Body of pancreas (tissue), 4 donors: ENCODE data around the gene ASCC3. TPM values are rescaled to one million over a fixed set of nuclear protein-coding genes. Genes with fewer than 3 reads are reported as not detected.
A peak's percentile ranks its signal among the peaks of the same experiment; 100 is the strongest.

Experiments used
- ATAC-seq: fragments of 150-250 bp; one replicate; pipeline ENCODE4 v1.9.1; 2016
- DNase-seq, 4 donors: peaks; one replicate each; pipeline ENCODE4 v3.0.0-alpha.2; 2019
- H3K27ac ChIP-seq, 4 donors: fragments of 200-600 bp; sonication (generic); 1 replicate in 3 of 4; 2 replicates in 1 of 4; pipeline versions ENCODE4 v1.5.1 to v1.6.1; 2016 to 2019; ENCODE audit warnings: mild to moderate bottlenecking in 1 of 4, mixed read lengths in 1 of 4, moderate library complexity in 1 of 4
- H3K27me3 ChIP-seq, 2 donors: fragments of 200-600 bp; sonication (generic); one replicate each; pipeline ENCODE4 v1.6.0; 2016; ENCODE audit warnings: mild to moderate bottlenecking in 1 of 2
- H3K36me3 ChIP-seq, 2 donors: fragments of 200-600 bp; sonication (generic); replicated peaks in 1 of 2; 2 replicates each; pipeline ENCODE4 v1.5.1; 2016; ENCODE audit warnings: low read depth in 2 of 2; ENCODE audit not compliant: insufficient read depth in 1 of 2
- H3K4me1 ChIP-seq: fragments of 200-600 bp; sonication (generic); one replicate; pipeline ENCODE4 v1.6.0; 2016
- H3K4me3 ChIP-seq, 2 donors: fragments of 200-600 bp; sonication (generic); 1 replicate in 1 of 2; 2 replicates in 1 of 2; pipeline ENCODE4 v1.5.1; 2016 to 2019
- H3K9me3 ChIP-seq, 3 donors: fragments of 200-600 bp; sonication (generic); 1 replicate in 2 of 3; 2 replicates in 1 of 3; pipeline ENCODE4 v1.5.1; 2016
- POLR2A ChIP-seq, 3 donors: fragments of 450-650 bp; IDR thresholded peaks; one replicate each; pipeline ENCODE4 v1.6.1; 2016; ENCODE audit warnings: antibody characterized with exemption in 3 of 3, mild to moderate bottlenecking in 2 of 3
- WGBS, 2 donors: methylation state at CpG; one replicate each; pipeline ENCODE4 v1.1.5; 2017; 5-methylcytosine and 5-hydroxymethylcytosine counted together
- intact Hi-C: fragments of 100-400 bp; cut with DNase I; formaldehyde crosslinking; loops from one replicate; pipeline ENCODE4 v1.15.1; 2023
- total RNA-seq, 2 donors: library from RNA; depleted of rRNA; stranded (reverse); fragments of >200 nt; gene quantifications; one replicate each; pipeline ENCODE4 v1.1.0, GENCODE V29; 2016
- TF ChIP-seq, protein P1 (sequence below), 7 experiments: fragments of 450-650 bp in 4 of 7; fragments of 200-600 bp in 3 of 7; sonication (generic) in 3 of 7; IDR thresholded peaks; one replicate each; pipeline ENCODE4 v1.5.1; 2016 to 2019; ENCODE audit warnings: antibody characterized with exemption in 7 of 7

The ASCC3 gene
- total RNA-seq, 2 donors from 2014 or later, result 16.8 to 26.5 TPM

GRCh38 chr6:100630536-100630935, 250.6 kb downstream of the ASCC3 start:
- 66 to 82% methylated on average over 2 of the region's 2 CpGs for WGBS, 2 donors
- ATAC-seq, result no peak
- Histone ChIP-seq H3K27me3 (no peaks in the 10 kb centered on the region), H3K4me3 (no peak overlapping the region), H3K36me3 (no peaks in the 10 kb centered on the region), H3K27ac (no peak overlapping the region), H3K4me1 (no peaks in the 10 kb centered on the region), H3K9me3 (no peaks in the 10 kb centered on the region)
- no peak for DNase-seq
- TF ChIP-seq, protein P1, sequence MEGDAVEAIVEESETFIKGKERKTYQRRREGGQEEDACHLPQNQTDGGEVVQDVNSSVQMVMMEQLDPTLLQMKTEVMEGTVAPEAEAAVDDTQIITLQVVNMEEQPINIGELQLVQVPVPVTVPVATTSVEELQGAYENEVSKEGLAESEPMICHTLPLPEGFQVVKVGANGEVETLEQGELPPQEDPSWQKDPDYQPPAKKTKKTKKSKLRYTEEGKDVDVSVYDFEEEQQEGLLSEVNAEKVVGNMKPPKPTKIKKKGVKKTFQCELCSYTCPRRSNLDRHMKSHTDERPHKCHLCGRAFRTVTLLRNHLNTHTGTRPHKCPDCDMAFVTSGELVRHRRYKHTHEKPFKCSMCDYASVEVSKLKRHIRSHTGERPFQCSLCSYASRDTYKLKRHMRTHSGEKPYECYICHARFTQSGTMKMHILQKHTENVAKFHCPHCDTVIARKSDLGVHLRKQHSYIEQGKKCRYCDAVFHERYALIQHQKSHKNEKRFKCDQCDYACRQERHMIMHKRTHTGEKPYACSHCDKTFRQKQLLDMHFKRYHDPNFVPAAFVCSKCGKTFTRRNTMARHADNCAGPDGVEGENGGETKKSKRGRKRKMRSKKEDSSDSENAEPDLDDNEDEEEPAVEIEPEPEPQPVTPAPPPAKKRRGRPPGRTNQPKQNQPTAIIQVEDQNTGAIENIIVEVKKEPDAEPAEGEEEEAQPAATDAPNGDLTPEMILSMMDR (IDR thresholded peaks at IDR 0.05), result no peak
- no peak for TF ChIP-seq POLR2A (IDR thresholded peaks at IDR 0.05)
- intact Hi-C loops, result no loop called here

DNA sequence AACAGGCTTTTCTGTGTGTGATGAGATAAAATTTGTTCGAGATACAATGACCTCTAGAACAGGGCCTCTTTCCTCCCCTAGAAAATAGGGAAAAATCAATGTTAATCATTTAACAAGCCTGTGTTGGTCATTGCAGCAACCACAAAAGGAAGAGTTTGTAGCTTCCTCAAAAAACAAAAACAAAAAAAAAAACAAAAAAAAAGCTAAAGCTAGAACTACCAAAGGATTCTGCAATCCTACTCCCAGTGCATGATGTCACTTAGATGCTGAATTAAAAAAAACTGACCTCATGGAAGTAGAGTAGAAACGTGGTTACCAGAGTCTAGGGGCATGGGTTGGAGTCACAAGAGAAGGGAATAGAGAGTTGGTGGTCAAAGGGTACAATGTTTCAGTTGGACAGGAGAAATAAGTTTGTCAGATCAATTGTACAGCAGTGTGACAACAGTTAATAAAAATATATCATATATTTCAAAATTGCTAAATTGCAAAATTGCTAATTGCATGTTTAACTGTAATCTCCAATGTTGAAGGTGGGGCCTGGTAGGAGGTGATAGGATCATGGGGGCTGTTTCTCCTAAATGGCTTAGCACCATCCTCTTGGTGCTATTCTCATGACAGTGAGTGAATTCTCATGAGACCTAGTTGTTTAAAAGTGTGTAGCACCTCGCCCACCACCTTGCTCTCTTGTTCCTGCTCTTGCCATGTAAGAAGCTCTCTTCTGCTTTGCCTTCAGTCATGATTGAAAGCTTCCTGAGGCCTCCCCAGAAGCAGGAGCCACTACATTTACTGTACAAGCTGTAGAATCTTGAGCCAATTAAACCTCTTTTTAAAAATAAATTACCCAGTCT, 253.0 kb downstream of the ASCC3 start:
- H3K27me3 ChIP-seq, result no peaks in the 10 kb centered on the region
- intact Hi-C loops, result no loop called here
- TF ChIP-seq, protein P1 (IDR thresholded peaks at IDR 0.05), result no peak
- no peak for TF ChIP-seq POLR2A (IDR thresholded peaks at IDR 0.05)
- 75 to 77% methylated on average over 3 of the region's 3 CpGs for WGBS, 2 donors
- ATAC-seq (no peak), DNase-seq (no peak)
- H3K36me3 ChIP-seq, result no peaks in the 10 kb centered on the region
- H3K4me3 ChIP-seq, result no peak overlapping the region
- H3K4me1 ChIP-seq, result no peaks in the 10 kb centered on the region
- H3K9me3 ChIP-seq, result no peaks in the 10 kb centered on the region
- H3K27ac ChIP-seq, result no peak overlapping the region

GRCh38 chr6:100626721-100627120, 254.4 kb downstream of the ASCC3 start:
- Histone ChIP-seq H3K27ac (peak overlapping the region in 1 of 4 donors; percentile 10), H3K4me3 (no peak overlapping the region), H3K36me3 (no peaks in the 10 kb centered on the region), H3K4me1 (no peaks in the 10 kb centered on the region), H3K9me3 (no peaks in the 10 kb centered on the region), H3K27me3 (no peaks in the 10 kb centered on the region)
- intact Hi-C loops, result no loop called here
- 29 to 35% methylated on average over 1 of the region's 1 CpG for WGBS, 2 donors
- no peak for TF ChIP-seq POLR2A (IDR thresholded peaks at IDR 0.05)
- TF ChIP-seq, protein P1 (IDR thresholded peaks at IDR 0.05), result no peak
- ATAC-seq, result no peak
- no peak for DNase-seq

- no peaks in the 10 kb centered on the region for H3K9me3 ChIP-seq
- DNase-seq, result no peak
- H3K27me3 ChIP-seq, result no peaks in the 10 kb centered on the region
- intact Hi-C loops, result no loop called here
- WGBS, 2 donors, result 78 to 79% methylated on average over 2 of the region's 2 CpGs
- H3K4me1 ChIP-seq, result no peaks in the 10 kb centered on the region
- H3K36me3 ChIP-seq, result no peaks in the 10 kb centered on the region
- H3K27ac ChIP-seq, result no peak overlapping the region
- ATAC-seq, result no peak
- no peak overlapping the region for H3K4me3 ChIP-seq
- TF ChIP-seq, protein P1 (IDR thresholded peaks at IDR 0.05), result no peak
- TF ChIP-seq POLR2A (IDR thresholded peaks at IDR 0.05), result no peak
These were observed 258.0 kb downstream of the ASCC3 start for GRCh38 chr6:100622907-100623692.
